ENCODE data around the gene TCEAL4. TPM values are rescaled to one million over a fixed set of nuclear protein-coding genes. Genes with fewer than 3 reads are reported as not detected.

The TCEAL4 gene
- total RNA-seq, 1 donor from 2014 or later = 92.3 TPM

GRCh38 chrX:103635436-103635835 lies 50.1 kb downstream of the TCEAL4 start:
- no peak for DNase-seq
- Histone ChIP-seq H3K27me3 (no peaks in the 10 kb centered on the region), H3K36me3 (no peaks in the 10 kb centered on the region), H3K4me3 (no peak overlapping the region), H3K4me1 (no peaks in the 10 kb centered on the region), H3K27ac (no peak overlapping the region), H3K9me3 (no peaks in the 10 kb centered on the region)
- no peak for ATAC-seq
- intact Hi-C loops (cut with DNase I) = no loop called here
- TF ChIP-seq, protein P1, sequence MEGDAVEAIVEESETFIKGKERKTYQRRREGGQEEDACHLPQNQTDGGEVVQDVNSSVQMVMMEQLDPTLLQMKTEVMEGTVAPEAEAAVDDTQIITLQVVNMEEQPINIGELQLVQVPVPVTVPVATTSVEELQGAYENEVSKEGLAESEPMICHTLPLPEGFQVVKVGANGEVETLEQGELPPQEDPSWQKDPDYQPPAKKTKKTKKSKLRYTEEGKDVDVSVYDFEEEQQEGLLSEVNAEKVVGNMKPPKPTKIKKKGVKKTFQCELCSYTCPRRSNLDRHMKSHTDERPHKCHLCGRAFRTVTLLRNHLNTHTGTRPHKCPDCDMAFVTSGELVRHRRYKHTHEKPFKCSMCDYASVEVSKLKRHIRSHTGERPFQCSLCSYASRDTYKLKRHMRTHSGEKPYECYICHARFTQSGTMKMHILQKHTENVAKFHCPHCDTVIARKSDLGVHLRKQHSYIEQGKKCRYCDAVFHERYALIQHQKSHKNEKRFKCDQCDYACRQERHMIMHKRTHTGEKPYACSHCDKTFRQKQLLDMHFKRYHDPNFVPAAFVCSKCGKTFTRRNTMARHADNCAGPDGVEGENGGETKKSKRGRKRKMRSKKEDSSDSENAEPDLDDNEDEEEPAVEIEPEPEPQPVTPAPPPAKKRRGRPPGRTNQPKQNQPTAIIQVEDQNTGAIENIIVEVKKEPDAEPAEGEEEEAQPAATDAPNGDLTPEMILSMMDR (IDR thresholded peaks at IDR 0.05) = no peak

Other genes starting within 250 kb of the TCEAL4 start
- gene TCEAL9, start 229.0 kb upstream of the TCEAL4 start, total RNA-seq = 45.4 TPM
- 124 TPM for gene BEX3, start 209.0 kb upstream of the TCEAL4 start, total RNA-seq
- 1.1 TPM for gene RAB40A, start 66.0 kb upstream of the TCEAL4 start, total RNA-seq
- gene TCEAL3, start 22.4 kb downstream of the TCEAL4 start, total RNA-seq = 20.1 TPM
- 31.0 TPM for gene TCEAL1, start 43.5 kb downstream of the TCEAL4 start, total RNA-seq
- 185 TPM for gene MORF4L2, start 101.2 kb downstream of the TCEAL4 start, total RNA-seq
- not detected for gene TMEM31, start 125.4 kb downstream of the TCEAL4 start, total RNA-seq
- gene PLP1, start 191.3 kb downstream of the TCEAL4 start, total RNA-seq = not detected
- 0.55 TPM for gene RAB9B, start 246.7 kb downstream of the TCEAL4 start, total RNA-seq